ENCODE results near the gene SLC35E4.

SLC35E4 gene

DNA sequence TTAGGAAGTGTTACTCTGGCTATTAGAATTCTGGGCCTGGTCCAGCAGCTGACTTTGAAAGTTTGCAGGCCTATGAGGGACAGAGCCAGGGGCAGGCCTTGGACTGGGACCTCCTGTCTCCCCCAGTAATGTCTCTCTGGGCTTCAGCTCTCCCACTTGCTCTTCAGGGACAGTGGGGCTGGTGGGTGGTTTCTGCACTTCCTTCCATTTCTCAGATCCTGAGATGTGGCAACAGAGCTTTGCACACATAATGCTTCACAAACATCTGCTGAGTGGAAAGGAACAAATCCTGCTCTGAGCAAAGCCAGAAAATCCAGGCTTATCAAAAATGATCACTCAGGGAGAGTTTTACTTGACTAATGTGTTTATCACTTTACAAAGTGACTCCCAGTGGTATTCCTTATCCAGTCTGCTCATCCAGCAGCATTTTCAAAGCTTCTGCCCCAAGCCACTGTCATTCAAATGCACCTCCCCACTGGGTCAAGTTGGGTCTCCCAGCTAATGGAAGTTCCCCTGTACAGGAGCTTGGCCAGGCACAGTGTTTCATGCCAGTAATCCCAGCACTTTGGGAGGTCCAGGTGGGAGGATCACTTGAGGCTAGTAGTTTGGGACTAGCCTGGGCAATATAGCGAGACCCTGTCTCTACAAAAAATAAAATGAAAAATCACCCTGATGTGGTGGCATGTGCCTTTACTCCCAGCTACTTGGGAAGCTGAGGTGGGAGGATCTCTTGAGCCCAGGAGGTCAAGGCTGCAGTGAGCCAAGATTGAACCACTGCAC lies 45.6 kb downstream of the SLC35E4 start:
- TF ChIP-seq CTCF (conservative IDR thresholded peaks at IDR 0.05) (no peak), ZFX (IDR thresholded peaks at IDR 0.05) (no peak)
- H3K27ac ChIP-seq = no peak overlapping the region

DNA sequence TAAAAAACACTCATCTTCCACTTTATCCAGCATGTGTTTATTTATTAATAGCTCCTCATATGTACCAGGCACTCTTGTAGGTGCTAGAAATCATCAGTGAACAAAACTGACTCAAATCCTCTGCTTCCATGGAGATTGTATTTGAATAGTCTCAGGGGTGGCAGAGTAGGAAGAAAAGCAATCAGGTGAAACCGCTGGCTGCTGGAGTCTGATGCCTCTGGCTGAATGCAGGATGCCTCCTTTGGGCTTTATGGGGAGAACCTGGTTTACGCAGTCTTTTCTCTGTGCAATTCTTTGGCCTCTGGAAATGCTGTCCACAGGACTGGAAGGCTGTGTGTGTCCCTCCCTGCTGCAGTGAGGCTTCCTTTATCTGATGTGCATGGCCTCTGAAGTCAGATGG lies 46.2 kb downstream of the SLC35E4 start:
- no peak overlapping the region for H3K27ac ChIP-seq
- no peak for TF ChIP-seq ZFX (IDR thresholded peaks at IDR 0.05)
- no peak for TF ChIP-seq CTCF (conservative IDR thresholded peaks at IDR 0.05)

GRCh38 chr22:30685178-30685577 lies 49.6 kb downstream of the SLC35E4 start:
- TF ChIP-seq CTCF (conservative IDR thresholded peaks at IDR 0.05) (no peak), ZFX (IDR thresholded peaks at IDR 0.05) (no peak)
- H3K27ac ChIP-seq = no peak overlapping the region

DNA sequence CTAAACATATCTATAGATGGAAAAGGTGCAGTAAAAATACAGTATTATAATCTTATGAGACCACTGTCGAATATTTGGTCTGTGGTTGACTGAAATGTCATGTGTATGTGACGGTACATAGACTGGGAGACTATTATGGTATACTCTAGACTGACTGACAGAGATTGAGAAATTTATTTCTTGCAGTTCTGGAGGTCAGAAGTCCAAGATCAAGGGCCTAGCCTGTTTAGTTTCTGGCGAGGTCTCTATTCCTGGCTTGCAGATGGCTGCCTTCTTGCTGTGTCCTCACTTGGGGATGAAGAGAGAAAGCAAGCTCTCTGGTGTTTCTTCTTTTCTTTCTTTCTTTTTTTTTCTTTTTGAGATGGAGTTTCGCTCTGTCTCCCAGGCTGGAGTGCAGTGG lies 51.8 kb downstream of the SLC35E4 start:
- no peak for TF ChIP-seq CTCF (conservative IDR thresholded peaks at IDR 0.05)
- TF ChIP-seq ZFX (IDR thresholded peaks at IDR 0.05) = no peak
- H3K27ac ChIP-seq = no peak overlapping the region

- no peak overlapping the region for H3K27ac ChIP-seq
- TF ChIP-seq CTCF (conservative IDR thresholded peaks at IDR 0.05) = no peak
- no peak for TF ChIP-seq ZFX (IDR thresholded peaks at IDR 0.05)
These were observed 54.0 kb downstream of the SLC35E4 start for GRCh38 chr22:30689622-30690021.

DNA sequence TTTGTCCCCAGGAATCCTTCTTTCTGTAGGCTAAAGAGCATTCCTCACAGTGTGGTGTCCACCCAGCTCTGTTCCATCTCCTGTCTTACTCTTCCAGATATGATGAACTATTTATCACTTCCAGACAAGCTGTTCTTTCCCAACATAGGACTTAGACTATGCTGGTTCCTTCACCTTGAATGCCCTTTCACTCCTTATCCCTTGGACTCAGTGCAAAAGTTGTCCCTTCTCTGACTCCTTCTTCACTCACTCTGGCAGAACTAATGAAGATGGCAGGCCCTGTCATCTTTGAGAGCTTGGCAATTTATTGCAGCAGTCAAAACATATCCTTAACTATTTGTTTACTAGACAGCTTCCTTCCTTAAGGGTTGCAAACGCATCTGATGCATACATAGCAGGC lies 55.6 kb downstream of the SLC35E4 start:
- H3K27ac ChIP-seq = no peak overlapping the region
- TF ChIP-seq ZFX (IDR thresholded peaks at IDR 0.05) (no peak), CTCF (conservative IDR thresholded peaks at IDR 0.05) (no peak)

DNA sequence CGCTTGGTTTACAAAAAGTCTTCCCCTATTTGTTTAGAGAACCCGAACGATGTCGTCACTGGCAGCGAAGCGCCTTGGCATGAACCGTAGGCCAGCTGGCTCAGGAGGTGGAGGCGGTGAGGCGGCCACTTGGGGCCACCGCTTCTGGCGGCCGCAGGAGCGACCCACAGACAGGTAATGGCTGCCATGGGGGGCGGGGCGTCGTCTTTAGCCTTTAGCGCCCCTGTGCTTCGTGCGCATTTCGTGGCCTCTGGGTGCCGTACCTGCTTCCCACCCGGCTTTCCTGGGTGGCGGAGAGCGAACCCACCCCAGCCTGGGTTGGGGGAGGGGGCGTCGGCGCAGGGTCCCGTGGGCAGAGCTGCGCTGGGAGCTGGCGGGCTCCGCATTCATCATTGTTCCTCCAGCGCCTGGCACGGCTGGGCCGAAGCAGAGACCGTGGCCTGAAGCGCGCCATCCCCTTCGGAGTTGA lies 58.6 kb downstream of the SLC35E4 start:
- TF ChIP-seq CTCF (conservative IDR thresholded peaks at IDR 0.05) (no peak), ZFX (IDR thresholded peaks at IDR 0.05) (no peak)
- H3K27ac ChIP-seq = peak overlapping the region; percentile 71

Measured in C4-2B (cell line).